DMS53 (cell line): Measurements from ENCODE around the gene TOP2A.

Experiments
- DNase-seq: peaks from one replicate; lab custom pipeline; 2025; lab: John Stamatoyannopoulos, UW

The TOP2A gene

GRCh38 chr17:40452216-40452787 lies 34.6 kb upstream of the TOP2A start:
- DNase-seq = peak; percentile 10

GRCh38 chr17:40451420-40451819 lies 33.7 kb upstream of the TOP2A start:
- DNase-seq = no peak

- peak; percentile 63 for DNase-seq
Observed at GRCh38 chr17:40450175-40450574, 32.5 kb upstream of the TOP2A start.

- DNase-seq = peak; percentile 77
Observed at GRCh38 chr17:40448639-40449261, 31.1 kb upstream of the TOP2A start.

GRCh38 chr17:40448213-40448638 lies 30.5 kb upstream of the TOP2A start:
- peak; percentile 24 for DNase-seq

GRCh38 chr17:40447806-40448205 lies 30.1 kb upstream of the TOP2A start:
- DNase-seq = no peak

GRCh38 chr17:40447148-40447644 lies 29.5 kb upstream of the TOP2A start:
- DNase-seq = no peak

GRCh38 chr17:40445751-40446468 lies 28.2 kb upstream of the TOP2A start:
- DNase-seq = no peak

- no peak for DNase-seq
Observed at GRCh38 chr17:40443988-40444899, 26.5 kb upstream of the TOP2A start.

GRCh38 chr17:40443196-40443987 lies 25.7 kb upstream of the TOP2A start, which contains the start of gene IGFBP4:
IGFBP4 (plus strand) TSS chr17:40443450; CDS start chr17:40443736, 286 bp downstream.
- peak; percentile 78 for DNase-seq

- peak; percentile 57 for DNase-seq
Observed at GRCh38 chr17:40442392-40443195, 24.9 kb upstream of the TOP2A start.

- DNase-seq = no peak
Observed at GRCh38 chr17:40440166-40440565, 22.5 kb upstream of the TOP2A start.

GRCh38 chr17:40437095-40437732 lies 19.5 kb upstream of the TOP2A start:
- no peak for DNase-seq

- no peak for DNase-seq
Observed at GRCh38 chr17:40436636-40437035, 18.9 kb upstream of the TOP2A start.

- DNase-seq = peak; percentile 32
Observed at GRCh38 chr17:40433551-40434415, 16.1 kb upstream of the TOP2A start.

- no peak for DNase-seq
Observed at GRCh38 chr17:40432864-40433528, 15.3 kb upstream of the TOP2A start.

GRCh38 chr17:40431231-40431602 lies 13.5 kb upstream of the TOP2A start:
- DNase-seq = no peak
